T-helper 17 cell (primary cell): ENCODE data around the gene CLIC1. TPM values are rescaled to one million over a fixed set of nuclear protein-coding genes. Genes with fewer than 3 reads are reported as not detected.

Source experiments
- ATAC-seq: fragments of 150-1000 bp; cut with Tn5 transposase; 2 replicates; pipeline ENCODE4 v1.10.0; 2021; ENCODE audit warnings: mild to moderate bottlenecking, moderate library complexity
- DNase-seq, 3 donors: peaks; one replicate each; pipeline versions ENCODE4 v3.0.0 to v3.0.0-alpha.2; 2020 to 2021
- H3K9me3 ChIP-seq: one replicate; pipeline ENCODE4 v1.7.0; 2013; ENCODE audit warnings: low read length, mild to moderate bottlenecking; ENCODE audit not compliant: control insufficient read depth, poor library complexity, severe bottlenecking
- H3K27ac Mint-ChIP-seq: one replicate; pipeline ENCODE4 v1.8.0; 2022; ENCODE audit warnings: mild to moderate bottlenecking, moderate library complexity, mixed read lengths
- H3K27me3 Mint-ChIP-seq: one replicate; pipeline ENCODE4 v1.8.0; 2022; ENCODE audit warnings: mixed read lengths
- H3K36me3 Mint-ChIP-seq: one replicate; pipeline ENCODE4 v1.8.0; 2022; ENCODE audit warnings: low read depth, mixed read lengths
- H3K4me1 Mint-ChIP-seq: one replicate; pipeline ENCODE4 v1.8.0; 2022; ENCODE audit warnings: mild to moderate bottlenecking, mixed read lengths
- H3K4me3 Mint-ChIP-seq: one replicate; pipeline ENCODE4 v1.8.0; 2022; ENCODE audit warnings: mild to moderate bottlenecking, moderate library complexity, mixed read lengths
- total RNA-seq, 4 donors: library from RNA in 2 of 4; stranded (reverse) in 2 of 4; gene quantifications; one replicate each; pipeline ENCODE4 v1.2.3 and lab custom pipeline; 2022 to 2026

CLIC1 gene
- total RNA-seq, 2 donors from 2014 or later: 145 to 152 TPM

- peaks cover 61% of the 10 kb centered on the region for H3K4me1 Mint-ChIP-seq
- ATAC-seq: peak; percentile 90
- DNase-seq: peak; percentile 87 to 94 (median 91)
- H3K27me3 Mint-ChIP-seq: no peaks in the 10 kb centered on the region
- peak within 1 kb of the TSS; percentile 96 for H3K27ac Mint-ChIP-seq
- peaks cover 8% of the 10 kb centered on the region for H3K36me3 Mint-ChIP-seq
- H3K4me3 Mint-ChIP-seq: peak within 1 kb of the TSS; percentile 99
- H3K9me3 ChIP-seq: no peaks in the 10 kb centered on the region
These were observed 3.5 kb upstream of the CLIC1 start, which contains the start of gene MSH5 for GRCh38 chr6:31739639-31740396. TSS of gene MSH5 (plus strand) at chr6:31740005. CDS start at chr6:31740467, 462 bp downstream.

GRCh38 chr6:31737991-31738979 is 2.0 kb upstream of the CLIC1 start:
- H3K4me3 Mint-ChIP-seq: peak overlapping the region; percentile 99
- no peaks in the 10 kb centered on the region for H3K9me3 ChIP-seq
- peak; percentile 29 to 54 (median 39) for DNase-seq
- peak; percentile 58 for ATAC-seq
- peak overlapping the region; percentile 96 for H3K27ac Mint-ChIP-seq
- H3K4me1 Mint-ChIP-seq: peaks cover 67% of the 10 kb centered on the region
- no peaks in the 10 kb centered on the region for H3K27me3 Mint-ChIP-seq
- H3K36me3 Mint-ChIP-seq: peaks cover 8% of the 10 kb centered on the region

GRCh38 chr6:31737315-31737990 is 1.1 kb upstream of the CLIC1 start:
- peak overlapping the region; percentile 99 for H3K4me3 Mint-ChIP-seq
- no peaks in the 10 kb centered on the region for H3K27me3 Mint-ChIP-seq
- no peak for ATAC-seq
- DNase-seq: no peak
- H3K4me1 Mint-ChIP-seq: peaks cover 62% of the 10 kb centered on the region
- H3K27ac Mint-ChIP-seq: peak overlapping the region; percentile 96
- no peaks in the 10 kb centered on the region for H3K9me3 ChIP-seq
- peaks cover 8% of the 10 kb centered on the region for H3K36me3 Mint-ChIP-seq

GRCh38 chr6:31736768-31737314 is 511 bp upstream of the CLIC1 start:
- H3K4me3 Mint-ChIP-seq: peak overlapping the region; percentile 99
- H3K27ac Mint-ChIP-seq: peak overlapping the region; percentile 96
- peaks cover 8% of the 10 kb centered on the region for H3K36me3 Mint-ChIP-seq
- peaks cover 62% of the 10 kb centered on the region for H3K4me1 Mint-ChIP-seq
- DNase-seq (no peak), ATAC-seq (no peak)
- no peaks in the 10 kb centered on the region for H3K27me3 Mint-ChIP-seq
- H3K9me3 ChIP-seq: no peaks in the 10 kb centered on the region

GRCh38 chr6:31734821-31735406 is 1.4 kb downstream of the CLIC1 start:
- Mint-ChIP-seq H3K4me1 (peaks cover 60% of the 10 kb centered on the region), H3K36me3 (peaks cover 11% of the 10 kb centered on the region), H3K4me3 (peak overlapping the region; percentile 99), H3K27ac (peak overlapping the region; percentile 96), H3K27me3 (no peaks in the 10 kb centered on the region)
- peak; percentile 19 for ATAC-seq
- no peaks in the 10 kb centered on the region for H3K9me3 ChIP-seq
- DNase-seq: peak in 1 of 3 donors; percentile 47

GRCh38 chr6:31734247-31734820 is 2.0 kb downstream of the CLIC1 start:
- no peak for ATAC-seq
- H3K27ac Mint-ChIP-seq: peak overlapping the region; percentile 96
- no peaks in the 10 kb centered on the region for H3K27me3 Mint-ChIP-seq
- H3K4me1 Mint-ChIP-seq: peaks cover 57% of the 10 kb centered on the region
- peak in 1 of 3 donors; percentile 31 for DNase-seq
- H3K9me3 ChIP-seq: no peaks in the 10 kb centered on the region
- peak overlapping the region; percentile 99 for H3K4me3 Mint-ChIP-seq
- peaks cover 11% of the 10 kb centered on the region for H3K36me3 Mint-ChIP-seq

GRCh38 chr6:31733734-31734133 is 2.6 kb downstream of the CLIC1 start:
- DNase-seq: no peak

GRCh38 chr6:31732029-31732428 is 4.3 kb downstream of the CLIC1 start:
- Mint-ChIP-seq H3K27ac (no peak overlapping the region), H3K27me3 (no peaks in the 10 kb centered on the region), H3K4me1 (peaks cover 47% of the 10 kb centered on the region), H3K36me3 (peaks cover 11% of the 10 kb centered on the region), H3K4me3 (no peak overlapping the region)
- no peak for DNase-seq
- no peaks in the 10 kb centered on the region for H3K9me3 ChIP-seq
- no peak for ATAC-seq

More at GRCh38 chr6:31733734-31734133, 2.6 kb downstream of the CLIC1 start:
- Mint-ChIP-seq H3K36me3 (peaks cover 11% of the 10 kb centered on the region), H3K27me3 (no peaks in the 10 kb centered on the region), H3K27ac (peak overlapping the region; percentile 96), H3K4me3 (peak overlapping the region; percentile 99), H3K4me1 (peaks cover 55% of the 10 kb centered on the region)
- H3K9me3 ChIP-seq: no peaks in the 10 kb centered on the region
- no peak for ATAC-seq

GRCh38 chr6:31730631-31731086 is 5.7 kb downstream of the CLIC1 start:
- H3K36me3 Mint-ChIP-seq: peaks cover 9% of the 10 kb centered on the region
- H3K27ac Mint-ChIP-seq: peak overlapping the region; percentile 79
- no peak for ATAC-seq
- H3K27me3 Mint-ChIP-seq: no peaks in the 10 kb centered on the region
- H3K4me1 Mint-ChIP-seq: peaks cover 50% of the 10 kb centered on the region
- no peaks in the 10 kb centered on the region for H3K9me3 ChIP-seq
- no peak for DNase-seq
- peak overlapping the region; percentile 96 for H3K4me3 Mint-ChIP-seq

- Mint-ChIP-seq H3K27ac (peak overlapping the region; percentile 79), H3K36me3 (peaks cover 5% of the 10 kb centered on the region), H3K4me3 (peak overlapping the region; percentile 96), H3K27me3 (no peaks in the 10 kb centered on the region), H3K4me1 (peaks cover 47% of the 10 kb centered on the region)
- H3K9me3 ChIP-seq: no peaks in the 10 kb centered on the region
- DNase-seq (peak; percentile 49 to 67 (median 62)), ATAC-seq (peak; percentile 65)
These were observed 6.2 kb downstream of the CLIC1 start for GRCh38 chr6:31729979-31730630.

GRCh38 chr6:31729515-31729978 is 6.8 kb downstream of the CLIC1 start:
- Mint-ChIP-seq H3K36me3 (peaks cover 5% of the 10 kb centered on the region), H3K27me3 (no peaks in the 10 kb centered on the region), H3K4me1 (peaks cover 43% of the 10 kb centered on the region), H3K27ac (peak overlapping the region; percentile 79), H3K4me3 (peak overlapping the region; percentile 96)
- ATAC-seq (peak; percentile 79), DNase-seq (peak; percentile 68 to 72 (median 68))
- H3K9me3 ChIP-seq: no peaks in the 10 kb centered on the region
